Gastrocnemius medialis (tissue), 4 donors: ENCODE measurements around the gene PBXIP1. TPM values are rescaled to one million over a fixed set of nuclear protein-coding genes. Genes with fewer than 3 reads are reported as not detected.

Experiments
- ATAC-seq, 2 donors: fragments of 150-250 bp; one replicate each; pipeline ENCODE4 v1.9.1; 2016
- DNase-seq, 2 donors: peaks; one replicate each; pipeline ENCODE4 v3.0.0-alpha.2; 2019
- H3K27ac ChIP-seq, 4 donors: fragments of 200-600 bp; sonication (generic); 1 replicate in 1 of 4; 2 replicates in 3 of 4; pipeline ENCODE4 v1.5.1; 2016 to 2018; ENCODE audit warnings: mild to moderate bottlenecking in 2 of 4, moderate library complexity in 1 of 4
- H3K27me3 ChIP-seq, 3 donors: fragments of 200-600 bp; sonication (generic) in 2 of 3; 1 replicate in 1 of 3; 2 replicates in 2 of 3; pipeline versions ENCODE4 v1.5.1 to v1.6.0; 2016 to 2019; ENCODE audit warnings: mild to moderate bottlenecking in 1 of 3, moderate library complexity in 1 of 3
- H3K36me3 ChIP-seq, 2 donors: fragments of 200-600 bp; sonication (generic) in 1 of 2; one replicate each; pipeline ENCODE4 v1.5.1; 2017 to 2018
- H3K4me1 ChIP-seq, 2 donors: fragments of 200-600 bp; sonication (generic) in 1 of 2; one replicate each; pipeline ENCODE4 v1.5.1; 2016 to 2017; ENCODE audit warnings: mild to moderate bottlenecking in 2 of 2
- H3K4me3 ChIP-seq, 4 donors: fragments of 200-600 bp; sonication (generic) in 3 of 4; 1 replicate in 1 of 4; 2 replicates in 3 of 4; pipeline ENCODE4 v1.5.1; 2016 to 2019; ENCODE audit warnings: mild to moderate bottlenecking in 2 of 4
- H3K9me3 ChIP-seq, 3 donors: fragments of 200-600 bp; sonication (generic) in 2 of 3; 1 replicate in 1 of 3; 2 replicates in 2 of 3; pipeline ENCODE4 v1.5.1; 2016 to 2019
- POLR2A ChIP-seq, 2 donors: fragments of 450-650 bp; IDR thresholded peaks; one replicate each; pipeline ENCODE4 v1.6.1; 2017; ENCODE audit warnings: antibody characterized with exemption in 2 of 2, mild to moderate bottlenecking in 2 of 2, moderate library complexity in 2 of 2
- in situ Hi-C, 4 donors: fragments of 200-750 bp; cut with MboI; loops; one replicate each; pipeline versions ENCODE4 v1.15.0 to v1.8.0; 2017; ENCODE audit warnings: low sequenced_read_pairs in 4 of 4
- intact Hi-C: fragments of 100-400 bp; cut with DNase I; formaldehyde crosslinking; loops from one replicate; pipeline ENCODE4 v1.15.1; 2023; ENCODE audit warnings: low total_unique reads
- total RNA-seq, 4 donors: library from RNA; depleted of rRNA; stranded (reverse); fragments of >200 nt; gene quantifications; one replicate each; pipeline versions ENCODE4 v1.1.0 to v1.2.3, GENCODE V29; 2016
- TF ChIP-seq, protein P1 (sequence below), 5 experiments: fragments of 450-650 bp in 3 of 5; fragments of 200-600 bp in 2 of 5; sonication (generic) in 2 of 5; IDR thresholded peaks in 4 of 5; conservative IDR thresholded peaks in 1 of 5; 1 replicate in 4 of 5; 2 replicates in 1 of 5; pipeline ENCODE4 v1.5.1; 2016 to 2019; ENCODE audit warnings: antibody characterized with exemption in 5 of 5, mild to moderate bottlenecking in 3 of 5, moderate library complexity in 3 of 5

Gene PBXIP1
- total RNA-seq, 4 donors from 2014 or later, result 126 to 171 (median 165) TPM

DNA sequence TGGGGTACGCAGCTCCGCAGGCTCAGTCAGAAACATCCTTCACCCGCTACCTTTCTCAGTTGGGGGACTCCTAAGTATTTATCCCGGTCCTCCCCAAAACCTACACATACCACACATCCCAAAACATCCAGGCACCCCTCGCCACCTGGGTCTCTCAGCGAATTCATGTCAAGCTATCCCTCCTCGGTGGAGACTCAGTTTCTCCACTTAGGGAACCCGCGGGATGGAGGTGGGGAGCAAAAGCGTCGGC, 45.5 kb upstream of the PBXIP1 start:
- ATAC-seq, result no peak
- Histone ChIP-seq H3K9me3 (no peaks in the 10 kb centered on the region), H3K27ac (peak overlapping the region; percentile 95 to 99 (median 98)), H3K4me1 (peaks cover 29 to 47% of the 10 kb centered on the region in 2 donors), H3K36me3 (no peaks in the 10 kb centered on the region), H3K4me3 (peak overlapping the region; percentile 83 to 99 (median 94)), H3K27me3 (no peaks in the 10 kb centered on the region)
- TF ChIP-seq, protein P1, sequence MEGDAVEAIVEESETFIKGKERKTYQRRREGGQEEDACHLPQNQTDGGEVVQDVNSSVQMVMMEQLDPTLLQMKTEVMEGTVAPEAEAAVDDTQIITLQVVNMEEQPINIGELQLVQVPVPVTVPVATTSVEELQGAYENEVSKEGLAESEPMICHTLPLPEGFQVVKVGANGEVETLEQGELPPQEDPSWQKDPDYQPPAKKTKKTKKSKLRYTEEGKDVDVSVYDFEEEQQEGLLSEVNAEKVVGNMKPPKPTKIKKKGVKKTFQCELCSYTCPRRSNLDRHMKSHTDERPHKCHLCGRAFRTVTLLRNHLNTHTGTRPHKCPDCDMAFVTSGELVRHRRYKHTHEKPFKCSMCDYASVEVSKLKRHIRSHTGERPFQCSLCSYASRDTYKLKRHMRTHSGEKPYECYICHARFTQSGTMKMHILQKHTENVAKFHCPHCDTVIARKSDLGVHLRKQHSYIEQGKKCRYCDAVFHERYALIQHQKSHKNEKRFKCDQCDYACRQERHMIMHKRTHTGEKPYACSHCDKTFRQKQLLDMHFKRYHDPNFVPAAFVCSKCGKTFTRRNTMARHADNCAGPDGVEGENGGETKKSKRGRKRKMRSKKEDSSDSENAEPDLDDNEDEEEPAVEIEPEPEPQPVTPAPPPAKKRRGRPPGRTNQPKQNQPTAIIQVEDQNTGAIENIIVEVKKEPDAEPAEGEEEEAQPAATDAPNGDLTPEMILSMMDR (IDR thresholded peaks at IDR 0.05 in 4 of 5, conservative IDR thresholded peaks at IDR 0.05 in 1 of 5), result no peak
- TF ChIP-seq POLR2A (IDR thresholded peaks at IDR 0.05), result no peak
- in situ Hi-C loops, result no loop called here
- intact Hi-C loops, result loop anchor here (2.0 to 10.0 kb wide), 7 partner anchors 19 to 1493 kb away; partner anchors contain the start of genes FLAD1, PMVK, SLC50A1 and UBE2Q1
- DNase-seq, result no peak

DNA sequence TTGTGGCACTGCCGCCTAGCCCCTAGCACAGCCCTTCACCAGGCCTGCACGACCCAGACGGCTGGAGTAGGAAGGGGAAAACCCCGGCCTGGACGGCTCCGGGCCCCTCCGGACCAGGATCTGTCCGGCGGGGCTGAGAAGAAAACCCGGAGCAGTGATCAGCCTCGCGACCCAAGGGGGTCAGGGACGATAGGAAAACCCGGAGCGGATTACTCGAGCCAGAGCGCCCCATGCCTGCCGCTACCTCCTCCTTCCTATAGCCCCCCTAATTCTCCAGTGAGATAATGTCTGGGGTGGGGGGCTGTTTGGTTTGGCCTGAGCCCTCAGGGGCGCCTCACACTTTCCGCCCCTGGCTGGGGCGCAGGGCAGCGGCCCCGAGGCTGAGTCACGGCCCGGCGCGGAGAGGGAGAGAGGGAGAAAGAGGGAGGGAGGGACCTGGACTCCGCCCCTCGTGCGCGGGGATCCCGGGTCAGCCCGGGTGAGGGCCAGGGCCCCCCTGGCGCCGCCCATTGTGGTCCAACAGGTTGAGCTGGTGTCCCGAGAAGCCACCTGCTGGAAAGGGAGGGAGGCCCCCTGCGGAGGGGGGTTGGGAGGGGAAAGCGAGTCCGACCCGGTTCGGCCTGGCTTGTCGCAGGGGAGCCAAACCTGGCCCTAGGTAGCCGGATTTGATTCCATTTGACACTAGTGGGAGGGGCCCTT, 45.0 kb upstream of the PBXIP1 start:
- TF ChIP-seq, protein P1 (IDR thresholded peaks at IDR 0.05 in 4 of 5, conservative IDR thresholded peaks at IDR 0.05 in 1 of 5), result peak in 4 of 5 experiments; percentile 3 to 52 (median 36)
- peak; percentile 90 to 92 for TF ChIP-seq POLR2A (IDR thresholded peaks at IDR 0.05)
- intact Hi-C loops (loop anchor here (1.0 to 10.0 kb wide), 8 partner anchors 18 to 1494 kb away; partner anchors contain the start of genes CKS1B, FLAD1, PMVK and SLC50A1), in situ Hi-C loops (no loop called here)
- Histone ChIP-seq H3K4me1 (peaks cover 24 to 42% of the 10 kb centered on the region in 2 donors), H3K27me3 (no peaks in the 10 kb centered on the region), H3K27ac (peak overlapping the region; percentile 95 to 99 (median 98)), H3K4me3 (peak overlapping the region; percentile 83 to 99 (median 94)), H3K36me3 (no peaks in the 10 kb centered on the region), H3K9me3 (no peaks in the 10 kb centered on the region)
- DNase-seq (peak; percentile 88 to 97), ATAC-seq (peak; percentile 25 to 32)

DNA sequence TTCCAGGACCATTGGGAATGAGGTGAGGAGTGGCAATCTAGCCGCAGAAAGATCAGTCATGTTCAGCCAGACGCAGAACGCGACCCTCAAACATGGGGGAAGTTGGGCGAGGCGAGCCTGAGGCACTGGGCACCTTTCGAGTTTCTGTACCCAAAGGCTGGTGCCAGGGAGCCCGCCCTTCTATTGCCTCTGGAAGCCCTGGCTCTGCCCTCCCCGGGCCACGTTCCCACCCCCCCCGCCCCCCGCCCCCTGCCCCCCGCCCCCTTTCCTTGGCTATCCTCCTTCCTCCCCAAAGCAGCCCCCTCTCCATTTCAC, 44.5 kb upstream of the PBXIP1 start:
- no peak for DNase-seq

DNA sequence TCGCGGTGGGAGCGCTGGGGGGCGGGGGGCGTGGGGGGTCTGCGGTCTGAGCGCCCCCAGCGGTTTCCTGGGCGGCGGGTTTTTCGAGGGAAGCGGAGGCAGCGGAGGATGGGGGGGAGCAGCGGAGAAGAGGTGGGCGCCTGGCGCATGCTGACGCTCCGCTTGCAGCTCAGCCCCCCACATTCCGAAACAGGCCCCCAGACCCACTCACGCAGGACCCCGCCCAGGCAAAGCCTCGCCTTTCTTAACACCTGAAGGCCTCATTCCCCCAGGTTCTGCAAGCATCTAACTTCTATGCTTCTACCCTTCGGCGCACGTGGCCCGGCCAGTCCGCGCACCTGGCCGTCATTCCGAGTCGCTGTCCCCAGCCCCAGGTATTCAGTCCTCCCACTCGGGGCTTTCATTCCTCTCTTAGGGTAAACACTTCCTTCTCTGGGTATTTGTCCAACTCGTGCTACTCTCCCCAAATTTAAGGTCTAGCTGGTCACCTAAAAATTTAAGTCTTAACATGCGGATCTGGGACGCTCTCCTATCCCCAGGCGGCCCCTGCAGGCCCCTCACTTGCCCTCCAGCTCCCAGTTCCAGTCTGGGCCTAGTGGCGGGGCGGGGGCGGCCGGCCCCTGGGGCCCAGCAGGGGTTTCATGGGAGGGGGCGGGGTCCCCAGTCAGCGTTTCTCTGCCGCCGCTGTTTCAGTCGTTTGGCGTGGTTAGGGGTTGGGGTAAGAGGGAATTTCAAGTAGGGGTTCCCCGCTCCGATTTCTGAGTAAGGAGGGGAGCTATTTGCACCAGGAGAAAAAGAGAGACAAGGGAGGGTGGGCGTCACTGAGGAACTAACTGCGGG, 43.9 kb upstream of the PBXIP1 start:
- peak in 1 of 2 donors; percentile 60 for DNase-seq
- Histone ChIP-seq H3K27me3 (no peaks in the 10 kb centered on the region), H3K9me3 (no peaks in the 10 kb centered on the region), H3K36me3 (no peaks in the 10 kb centered on the region), H3K27ac (peak overlapping the region; percentile 95 to 99 (median 98)), H3K4me1 (peaks cover 18 to 31% of the 10 kb centered on the region in 2 donors), H3K4me3 (peak overlapping the region; percentile 83 to 99 (median 94))
- intact Hi-C loops (loop anchor here (1.0 to 10.0 kb wide), 9 partner anchors 17 to 1495 kb away; partner anchors contain the start of genes CKS1B, FLAD1, PMVK and SLC50A1), in situ Hi-C loops (loop anchor here in 1 of 4 donors (5.0 kb wide), 1 partner anchor 37 kb away; the partner anchor contains the start of gene PYGO2)
- no peak for ATAC-seq
- TF ChIP-seq, protein P1 (IDR thresholded peaks at IDR 0.05 in 4 of 5, conservative IDR thresholded peaks at IDR 0.05 in 1 of 5), result no peak
- TF ChIP-seq POLR2A (IDR thresholded peaks at IDR 0.05), result peak in 1 of 2 donors; percentile 1

More for the DNA sequence above, 44.5 kb upstream of the PBXIP1 start:
- Histone ChIP-seq H3K9me3 (no peaks in the 10 kb centered on the region), H3K4me1 (peaks cover 20 to 37% of the 10 kb centered on the region in 2 donors), H3K27me3 (no peaks in the 10 kb centered on the region), H3K4me3 (peak overlapping the region; percentile 83 to 99 (median 94)), H3K27ac (peak overlapping the region; percentile 95 to 99 (median 98)), H3K36me3 (no peaks in the 10 kb centered on the region)
- intact Hi-C loops, result loop anchor here (1.0 to 10.0 kb wide), 8 partner anchors 18 to 1494 kb away; partner anchors contain the start of genes CKS1B, FLAD1, PMVK and SLC50A1
- ATAC-seq, result no peak
- TF ChIP-seq POLR2A (IDR thresholded peaks at IDR 0.05), result no peak
- TF ChIP-seq, protein P1 (IDR thresholded peaks at IDR 0.05 in 4 of 5, conservative IDR thresholded peaks at IDR 0.05 in 1 of 5), result no peak
- in situ Hi-C loops, result no loop called here
